Measurements from ENCODE around the gene ZFP36. TPM values are rescaled to one million over a fixed set of nuclear protein-coding genes. Genes with fewer than 3 reads are reported as not detected.

Gene ZFP36
- total RNA-seq, 1 donor from 2014 or later, result 224 TPM

DNA sequence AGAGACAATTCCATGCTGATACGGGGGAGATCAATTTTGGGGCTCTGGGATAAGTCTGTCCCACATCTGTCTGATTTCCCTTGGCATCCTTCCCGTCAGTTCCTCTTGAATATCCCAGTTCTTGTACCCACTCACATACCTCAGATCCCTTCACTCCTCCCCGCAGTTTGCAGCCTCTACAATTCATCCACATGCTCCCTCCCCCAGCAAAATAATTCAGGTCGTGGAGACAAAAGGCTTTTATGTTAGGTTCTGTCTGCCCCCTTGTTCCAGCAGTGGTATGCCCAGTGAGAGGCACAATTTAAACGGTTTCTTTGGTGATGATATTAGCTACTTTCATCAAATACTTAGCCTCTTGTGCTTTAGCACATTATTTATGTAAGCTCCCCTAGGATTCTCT is 19.5 kb downstream of the ZFP36 start:
- no peaks in the 10 kb centered on the region for H3K9me3 ChIP-seq
- no peak overlapping the region for H3K27ac ChIP-seq
- no peaks in the 10 kb centered on the region for H3K27me3 ChIP-seq
- no peak overlapping the region for H3K4me3 ChIP-seq
- DNase-seq (no peak), ATAC-seq (no peak)
- TF ChIP-seq, protein P1, sequence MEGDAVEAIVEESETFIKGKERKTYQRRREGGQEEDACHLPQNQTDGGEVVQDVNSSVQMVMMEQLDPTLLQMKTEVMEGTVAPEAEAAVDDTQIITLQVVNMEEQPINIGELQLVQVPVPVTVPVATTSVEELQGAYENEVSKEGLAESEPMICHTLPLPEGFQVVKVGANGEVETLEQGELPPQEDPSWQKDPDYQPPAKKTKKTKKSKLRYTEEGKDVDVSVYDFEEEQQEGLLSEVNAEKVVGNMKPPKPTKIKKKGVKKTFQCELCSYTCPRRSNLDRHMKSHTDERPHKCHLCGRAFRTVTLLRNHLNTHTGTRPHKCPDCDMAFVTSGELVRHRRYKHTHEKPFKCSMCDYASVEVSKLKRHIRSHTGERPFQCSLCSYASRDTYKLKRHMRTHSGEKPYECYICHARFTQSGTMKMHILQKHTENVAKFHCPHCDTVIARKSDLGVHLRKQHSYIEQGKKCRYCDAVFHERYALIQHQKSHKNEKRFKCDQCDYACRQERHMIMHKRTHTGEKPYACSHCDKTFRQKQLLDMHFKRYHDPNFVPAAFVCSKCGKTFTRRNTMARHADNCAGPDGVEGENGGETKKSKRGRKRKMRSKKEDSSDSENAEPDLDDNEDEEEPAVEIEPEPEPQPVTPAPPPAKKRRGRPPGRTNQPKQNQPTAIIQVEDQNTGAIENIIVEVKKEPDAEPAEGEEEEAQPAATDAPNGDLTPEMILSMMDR (IDR thresholded peaks at IDR 0.05), result no peak
- intact Hi-C loops (cut with DNase I), result no loop called here
- H3K4me1 ChIP-seq, result peaks cover 25% of the 10 kb centered on the region
- H3K36me3 ChIP-seq, result peaks cover 2% of the 10 kb centered on the region

DNA sequence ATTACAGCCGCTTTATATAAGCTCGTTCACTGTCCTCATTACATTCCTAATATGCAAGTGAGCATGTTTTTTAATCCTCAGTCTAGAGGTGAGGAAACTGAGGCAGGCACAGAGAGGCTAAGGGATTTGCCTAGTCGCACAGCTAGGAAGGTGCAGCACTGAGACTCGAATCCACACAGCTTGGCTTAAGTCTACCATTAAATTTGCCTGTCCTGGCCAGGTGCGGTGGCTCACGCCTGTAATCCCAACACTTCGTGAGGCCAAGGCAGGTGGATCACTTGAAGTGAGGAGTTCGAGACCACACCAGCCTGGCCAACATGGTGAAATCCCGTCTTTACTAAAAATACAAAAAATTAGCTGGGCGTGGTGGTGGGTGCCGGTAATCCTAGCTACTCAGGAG is 21.1 kb downstream of the ZFP36 start:
- DNase-seq (no peak), ATAC-seq (no peak)
- peak overlapping the region; percentile 83 for H3K27ac ChIP-seq
- H3K36me3 ChIP-seq, result peaks cover 13% of the 10 kb centered on the region
- no peaks in the 10 kb centered on the region for H3K27me3 ChIP-seq
- intact Hi-C loops (cut with DNase I), result no loop called here
- TF ChIP-seq, protein P1 (IDR thresholded peaks at IDR 0.05), result no peak
- H3K4me3 ChIP-seq, result no peak overlapping the region
- no peaks in the 10 kb centered on the region for H3K9me3 ChIP-seq
- peaks cover 27% of the 10 kb centered on the region for H3K4me1 ChIP-seq

DNA sequence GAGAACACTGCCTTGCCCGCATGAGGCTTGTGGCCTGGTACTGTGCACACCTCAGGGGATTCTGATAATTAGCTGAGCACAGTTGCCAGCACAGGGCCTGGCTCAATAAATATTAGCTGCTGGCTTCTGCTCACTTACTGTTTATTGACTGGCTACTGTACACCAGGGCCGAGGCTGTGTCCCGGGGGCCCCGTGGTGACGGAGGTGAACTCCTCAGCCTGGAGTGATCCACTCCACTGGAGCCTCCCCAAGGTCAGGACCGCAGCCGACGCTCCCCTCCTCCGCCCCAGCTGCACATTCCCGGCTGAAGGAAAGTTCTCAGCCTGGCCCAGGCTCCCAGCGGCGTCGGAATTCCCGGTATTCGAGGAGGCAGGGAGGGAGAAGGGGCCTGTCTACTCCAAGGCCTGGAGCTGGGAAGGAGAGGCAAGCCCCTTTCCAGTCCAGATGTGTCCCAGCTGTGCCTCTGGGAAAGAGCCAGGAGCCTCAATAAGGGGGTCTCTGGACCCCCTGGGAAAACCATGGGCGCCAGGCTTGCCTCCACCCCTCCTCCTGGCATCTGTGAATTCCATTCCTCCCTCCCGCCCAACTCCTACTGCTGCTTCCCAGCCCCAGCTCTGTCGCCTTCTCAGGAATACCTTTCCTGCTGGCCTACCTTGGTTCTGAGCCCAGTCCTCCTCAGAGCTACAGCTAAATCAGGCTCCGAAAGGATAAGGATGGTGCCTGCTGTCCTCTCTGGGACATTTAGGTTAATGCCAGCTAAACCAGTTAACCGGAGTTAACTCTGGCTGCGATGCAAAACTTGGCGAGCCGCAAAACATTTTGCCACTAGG is 21.9 kb downstream of the ZFP36 start:
- Histone ChIP-seq H3K27ac (peak overlapping the region; percentile 83), H3K4me3 (no peak overlapping the region), H3K27me3 (no peaks in the 10 kb centered on the region), H3K36me3 (peaks cover 21% of the 10 kb centered on the region), H3K9me3 (no peaks in the 10 kb centered on the region), H3K4me1 (peaks cover 28% of the 10 kb centered on the region)
- TF ChIP-seq, protein P1 (IDR thresholded peaks at IDR 0.05), result no peak
- intact Hi-C loops (cut with DNase I), result no loop called here
- DNase-seq (peak; percentile 78), ATAC-seq (peak; percentile 74)

DNA sequence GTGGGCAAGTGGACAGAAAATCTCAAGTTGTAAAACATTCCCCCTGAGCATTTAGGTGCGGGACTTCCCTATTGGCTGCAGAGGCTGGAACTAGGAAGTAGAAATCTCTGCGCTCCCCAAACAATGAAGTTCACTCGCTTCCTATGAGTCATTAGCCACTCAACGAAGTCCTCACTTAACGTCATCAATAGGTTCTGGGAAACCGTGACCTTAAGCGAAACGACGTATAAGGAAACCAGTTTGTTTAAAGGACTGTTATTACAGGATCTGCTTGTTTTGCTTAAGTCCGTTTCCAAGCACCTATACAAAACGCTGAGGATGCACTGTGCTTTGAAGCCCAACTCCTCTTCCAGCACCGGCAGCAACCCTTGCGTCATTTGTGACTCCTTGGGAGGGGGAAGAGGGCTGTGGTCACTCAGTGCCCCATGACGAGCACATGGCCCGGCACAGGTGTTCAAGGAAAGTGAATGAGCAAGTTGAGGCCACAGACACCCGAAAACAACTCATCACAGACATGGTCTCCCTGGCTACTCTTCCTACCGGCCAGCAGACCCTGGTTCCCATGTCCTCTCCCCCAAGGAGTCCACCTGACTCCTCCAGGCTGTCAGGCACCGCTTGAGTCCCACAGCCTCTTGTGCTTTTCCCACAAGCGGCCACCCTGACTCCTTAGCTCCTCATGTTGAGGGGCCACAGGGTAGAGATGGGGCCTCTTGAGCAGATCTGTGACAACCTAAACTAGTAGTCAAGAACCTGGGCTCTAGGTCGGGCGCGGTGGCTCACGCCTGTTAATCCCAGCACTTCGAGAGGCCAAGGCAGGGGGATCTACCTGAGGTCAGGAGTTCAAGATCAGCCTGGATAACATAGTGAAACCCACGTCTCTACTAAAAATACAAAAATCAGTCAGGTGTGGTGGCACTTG is 24.3 kb downstream of the ZFP36 start:
- intact Hi-C loops (cut with DNase I), result no loop called here
- Histone ChIP-seq H3K27ac (peak overlapping the region; percentile 91), H3K27me3 (no peaks in the 10 kb centered on the region), H3K4me3 (peak overlapping the region; percentile 21), H3K9me3 (no peaks in the 10 kb centered on the region), H3K4me1 (peaks cover 45% of the 10 kb centered on the region), H3K36me3 (peaks cover 33% of the 10 kb centered on the region)
- peak; percentile 78 for DNase-seq
- peak; percentile 79 for ATAC-seq
- TF ChIP-seq, protein P1 (IDR thresholded peaks at IDR 0.05), result no peak

DNA sequence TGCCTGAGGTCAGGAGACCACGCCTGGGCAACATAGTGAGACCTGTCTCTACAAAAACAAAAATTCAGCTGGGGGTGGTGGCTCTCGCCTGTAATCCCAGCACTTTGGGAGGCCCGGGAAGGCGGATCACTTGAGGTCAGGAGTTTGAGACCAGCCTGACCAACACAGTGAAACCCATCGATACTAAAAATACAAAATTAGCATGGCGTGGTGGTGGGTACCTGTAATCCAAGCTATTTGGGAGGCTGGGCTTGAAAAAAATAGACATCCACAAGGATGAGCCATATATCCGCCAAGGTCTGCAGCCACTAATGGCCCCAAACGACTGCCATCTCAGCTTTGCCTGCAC is 26.0 kb downstream of the ZFP36 start:
- H3K4me1 ChIP-seq, result peaks cover 49% of the 10 kb centered on the region
- H3K36me3 ChIP-seq, result peaks cover 33% of the 10 kb centered on the region
- H3K9me3 ChIP-seq, result no peaks in the 10 kb centered on the region
- no peak overlapping the region for H3K27ac ChIP-seq
- intact Hi-C loops (cut with DNase I), result no loop called here
- DNase-seq (no peak), ATAC-seq (no peak)
- TF ChIP-seq, protein P1 (IDR thresholded peaks at IDR 0.05), result no peak
- no peaks in the 10 kb centered on the region for H3K27me3 ChIP-seq
- H3K4me3 ChIP-seq, result no peak overlapping the region

All from upper lobe of right lung (tissue), 1 donor.